Neural progenitor cell (in vitro differentiated cells): Measurements from ENCODE around the gene AUTS2. TPM values are rescaled to one million over a fixed set of nuclear protein-coding genes. Genes with fewer than 3 reads are reported as not detected.

Experiments used
- DNase-seq: peaks from one replicate; pipeline ENCODE4 v3.0.0-alpha.2; 2016; ENCODE audit warnings: low spot score
- H2AFZ ChIP-seq: fragments of 200-600 bp; sonication (generic); replicated peaks from 2 replicates; pipeline ENCODE4 v1.6.1; 2016; ENCODE audit warnings: antibody characterized with exemption
- H3F3A ChIP-seq: fragments of 200-600 bp; sonication (generic); 2 replicates; pipeline ENCODE4 v1.6.1; 2016; ENCODE audit warnings: antibody characterized with exemption, low read depth
- H3K27ac ChIP-seq: fragments of 200-600 bp; sonication (generic); 2 replicates; pipeline ENCODE4 v1.5.1; 2016; ENCODE audit warnings: mild to moderate bottlenecking
- H3K27me3 ChIP-seq: fragments of 200-600 bp; sonication (generic); 2 replicates; pipeline ENCODE4 v1.6.1; 2016; ENCODE audit warnings: mild to moderate bottlenecking, moderate library complexity
- H3K36me3 ChIP-seq: fragments of 200-600 bp; sonication (generic); 2 replicates; pipeline ENCODE4 v1.5.1; 2016
- H3K4me1 ChIP-seq: fragments of 200-600 bp; sonication (generic); 2 replicates; pipeline ENCODE4 v1.6.1; 2016; ENCODE audit warnings: mixed run types
- H3K4me2 ChIP-seq: fragments of 200-600 bp; sonication (generic); 2 replicates; pipeline ENCODE4 v1.6.1; 2016
- H3K4me3 ChIP-seq: fragments of 200-600 bp; sonication (generic); 2 replicates; pipeline ENCODE4 v1.5.1; 2016
- H3K79me2 ChIP-seq: fragments of 200-600 bp; sonication (generic); 2 replicates; pipeline ENCODE4 v1.6.1; 2016; ENCODE audit warnings: low read depth
- H3K9ac ChIP-seq: fragments of 200-600 bp; sonication (generic); 2 replicates; pipeline ENCODE4 v1.6.1; 2016
- H3K9me3 ChIP-seq: fragments of 200-600 bp; sonication (generic); 2 replicates; pipeline ENCODE4 v1.5.1; 2016; ENCODE audit warnings: low read depth
- H4K20me1 ChIP-seq: fragments of 200-600 bp; sonication (generic); 2 replicates; pipeline ENCODE4 v1.6.1; 2016; ENCODE audit warnings: low read depth
- H3K27ac Mint-ChIP-seq: 3 replicates; pipeline ENCODE4 v1.8.0; 2021; ENCODE audit warnings: mixed read lengths
- H3K27me3 Mint-ChIP-seq: 2 replicates; pipeline ENCODE4 v1.8.0; 2022; ENCODE audit warnings: low read depth, mild to moderate bottlenecking, inconsistent platforms, moderate library complexity, mixed read lengths; ENCODE audit not compliant: insufficient read depth
- H3K36me3 Mint-ChIP-seq: 3 replicates; pipeline ENCODE4 v1.8.0; 2021; ENCODE audit warnings: mixed read lengths
- H3K4me1 Mint-ChIP-seq: 3 replicates; pipeline ENCODE4 v1.8.0; 2021; ENCODE audit warnings: mixed read lengths
- H3K4me3 Mint-ChIP-seq: 3 replicates; pipeline ENCODE4 v1.8.0; 2021; ENCODE audit warnings: mild to moderate bottlenecking, moderate library complexity, mixed read lengths
- H3K9me3 Mint-ChIP-seq: 3 replicates; pipeline ENCODE4 v1.8.0; 2020; ENCODE audit warnings: mixed read lengths
- CTCF ChIP-seq: fragments of 200-600 bp; sonication (generic); IDR thresholded peaks from 2 replicates; pipeline ENCODE4 v1.5.1; 2017; ENCODE audit warnings: antibody characterized with exemption, mild to moderate bottlenecking
- EZH2 ChIP-seq: fragments of 200-600 bp; sonication (generic); IDR thresholded peaks from 2 replicates; pipeline ENCODE4 v1.6.1; 2017; ENCODE audit warnings: antibody characterized with exemption, mild to moderate bottlenecking, moderate library complexity
- EZH2phosphoT487 ChIP-seq: fragments of 200-600 bp; sonication (generic); IDR thresholded peaks from 2 replicates; pipeline ENCODE4 v1.6.1; 2017; ENCODE audit warnings: antibody characterized with exemption
- total RNA-seq: library from RNA; depleted of rRNA; stranded (reverse); fragments of >200 nt; gene quantifications from 2 replicates; pipeline ENCODE4 v1.2.3, GENCODE V29; 2015; ENCODE audit warnings: low replicate concordance

The AUTS2 gene
- total RNA-seq, 1 donor from 2014 or later = 50.0 TPM

- Histone ChIP-seq H3K4me2 (peak overlapping the region; percentile 45), H3K4me1 (peaks cover 41% of the 10 kb centered on the region), H3F3A (peaks cover 19% of the 10 kb centered on the region), H2AFZ (no peak overlapping the region), H3K36me3 (no peaks in the 10 kb centered on the region), H3K27ac (no peak overlapping the region), H4K20me1 (peaks cover 40% of the 10 kb centered on the region), H3K27me3 (no peaks in the 10 kb centered on the region), H3K79me2 (no peaks in the 10 kb centered on the region), H3K9ac (no peak overlapping the region), H3K9me3 (no peaks in the 10 kb centered on the region), H3K4me3 (no peak overlapping the region)
- no peaks in the 10 kb centered on the region for H3K9me3 Mint-ChIP-seq
- TF ChIP-seq EZH2 (no peak), EZH2phosphoT487 (no peak), CTCF (no peak)
- peaks cover 62% of the 10 kb centered on the region for H3K4me1 Mint-ChIP-seq
- no peaks in the 10 kb centered on the region for H3K36me3 Mint-ChIP-seq
- H3K27me3 Mint-ChIP-seq = no peaks in the 10 kb centered on the region
- H3K27ac Mint-ChIP-seq = no peak overlapping the region
- H3K4me3 Mint-ChIP-seq = no peak overlapping the region
- DNase-seq = peak; percentile 40
Observed at GRCh38 chr7:69756235-69756634, 158.0 kb downstream of the AUTS2 start.

- Histone ChIP-seq H3K4me3 (no peak overlapping the region), H4K20me1 (peaks cover 44% of the 10 kb centered on the region), H3K36me3 (no peaks in the 10 kb centered on the region), H3K9ac (no peak overlapping the region), H3K27me3 (no peaks in the 10 kb centered on the region), H3K9me3 (no peaks in the 10 kb centered on the region), H3K79me2 (no peaks in the 10 kb centered on the region), H3K4me2 (peak overlapping the region; percentile 53), H3K27ac (peak overlapping the region; percentile 8), H3K4me1 (peaks cover 46% of the 10 kb centered on the region), H2AFZ (no peak overlapping the region), H3F3A (peaks cover 19% of the 10 kb centered on the region)
- Mint-ChIP-seq H3K4me3 (no peak overlapping the region), H3K9me3 (no peaks in the 10 kb centered on the region), H3K36me3 (no peaks in the 10 kb centered on the region), H3K27ac (peak overlapping the region; percentile 55), H3K4me1 (peaks cover 69% of the 10 kb centered on the region), H3K27me3 (no peaks in the 10 kb centered on the region)
- DNase-seq = no peak
- TF ChIP-seq EZH2phosphoT487 = no peak
- TF ChIP-seq CTCF = no peak
- no peak for TF ChIP-seq EZH2
Observed at GRCh38 chr7:69757528-69757927, 159.3 kb downstream of the AUTS2 start.

- H3K4me1 Mint-ChIP-seq = peaks cover 68% of the 10 kb centered on the region
- H3K27me3 Mint-ChIP-seq = no peaks in the 10 kb centered on the region
- H3K4me3 Mint-ChIP-seq = no peak overlapping the region
- Histone ChIP-seq H3K4me3 (no peak overlapping the region), H3K9me3 (no peaks in the 10 kb centered on the region), H3K27ac (peak overlapping the region; percentile 8), H3K9ac (no peak overlapping the region), H2AFZ (no peak overlapping the region), H3K4me2 (peak overlapping the region; percentile 53), H3K4me1 (peaks cover 46% of the 10 kb centered on the region), H3K36me3 (no peaks in the 10 kb centered on the region), H3F3A (peaks cover 19% of the 10 kb centered on the region), H4K20me1 (peaks cover 44% of the 10 kb centered on the region), H3K27me3 (no peaks in the 10 kb centered on the region), H3K79me2 (no peaks in the 10 kb centered on the region)
- no peaks in the 10 kb centered on the region for H3K36me3 Mint-ChIP-seq
- no peak for TF ChIP-seq EZH2phosphoT487
- no peak for TF ChIP-seq CTCF
- TF ChIP-seq EZH2 = no peak
- DNase-seq = no peak
- peak overlapping the region; percentile 55 for H3K27ac Mint-ChIP-seq
- no peaks in the 10 kb centered on the region for H3K9me3 Mint-ChIP-seq
Observed at GRCh38 chr7:69757981-69758430, 159.7 kb downstream of the AUTS2 start.
